GM18526 (cell line): ENCODE data around the gene MSLN.
A peak's percentile ranks its signal among the peaks of the same experiment; 100 is the strongest.

Experiments used
- POLR2A ChIP-seq: IDR thresholded peaks from 3 replicates; pipeline ENCODE4 v1.6.1; 2011; ENCODE audit not compliant: insufficient read length; ENCODE audit errors: extremely low read depth

The MSLN gene

DNA sequence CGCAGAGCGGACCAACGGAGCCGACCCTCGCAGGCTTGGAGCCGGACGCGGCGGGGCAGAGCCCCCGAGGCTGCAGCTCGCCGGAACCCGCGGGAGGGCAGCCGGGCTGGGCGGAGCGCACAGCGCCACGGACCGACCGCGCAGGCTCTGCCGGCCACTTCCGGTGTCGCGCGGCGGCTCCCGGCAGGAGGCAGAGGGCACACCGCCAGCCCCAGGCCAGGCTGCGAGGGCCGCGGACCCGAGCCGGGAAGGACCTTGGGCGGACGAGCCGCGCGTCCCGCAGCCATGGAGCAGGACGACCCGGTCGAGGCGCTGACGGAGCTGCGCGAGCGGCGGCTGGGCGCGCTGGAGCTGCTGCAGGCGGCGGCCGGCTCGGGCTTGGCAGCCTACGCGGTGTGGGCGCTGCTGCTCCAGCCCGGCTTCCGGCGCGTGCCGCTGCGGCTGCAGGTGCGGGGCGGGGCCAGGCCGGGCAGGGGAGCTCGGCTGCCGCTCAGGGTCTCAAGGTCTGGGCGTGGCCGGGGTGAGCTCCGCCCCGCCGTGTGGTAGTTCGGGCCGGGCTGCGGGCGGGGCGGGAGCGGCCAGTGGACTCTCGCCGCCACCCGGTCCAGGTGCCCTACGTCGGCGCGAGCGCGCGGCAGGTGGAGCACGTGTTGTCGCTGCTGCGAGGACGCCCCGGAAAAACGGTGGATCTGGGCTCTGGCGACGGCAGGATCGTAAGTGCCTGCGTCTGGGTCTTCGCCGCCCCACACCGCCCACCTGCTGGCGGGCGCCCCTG lies 39.4 kb upstream of the MSLN start, which contains the start of gene ANTKMT:
TSS of gene ANTKMT (plus strand) at position 157 of the 775 bp plus-strand sequence. CDS start at position 286, 129 bp downstream.
- peak; percentile 96 for TF ChIP-seq POLR2A

DNA sequence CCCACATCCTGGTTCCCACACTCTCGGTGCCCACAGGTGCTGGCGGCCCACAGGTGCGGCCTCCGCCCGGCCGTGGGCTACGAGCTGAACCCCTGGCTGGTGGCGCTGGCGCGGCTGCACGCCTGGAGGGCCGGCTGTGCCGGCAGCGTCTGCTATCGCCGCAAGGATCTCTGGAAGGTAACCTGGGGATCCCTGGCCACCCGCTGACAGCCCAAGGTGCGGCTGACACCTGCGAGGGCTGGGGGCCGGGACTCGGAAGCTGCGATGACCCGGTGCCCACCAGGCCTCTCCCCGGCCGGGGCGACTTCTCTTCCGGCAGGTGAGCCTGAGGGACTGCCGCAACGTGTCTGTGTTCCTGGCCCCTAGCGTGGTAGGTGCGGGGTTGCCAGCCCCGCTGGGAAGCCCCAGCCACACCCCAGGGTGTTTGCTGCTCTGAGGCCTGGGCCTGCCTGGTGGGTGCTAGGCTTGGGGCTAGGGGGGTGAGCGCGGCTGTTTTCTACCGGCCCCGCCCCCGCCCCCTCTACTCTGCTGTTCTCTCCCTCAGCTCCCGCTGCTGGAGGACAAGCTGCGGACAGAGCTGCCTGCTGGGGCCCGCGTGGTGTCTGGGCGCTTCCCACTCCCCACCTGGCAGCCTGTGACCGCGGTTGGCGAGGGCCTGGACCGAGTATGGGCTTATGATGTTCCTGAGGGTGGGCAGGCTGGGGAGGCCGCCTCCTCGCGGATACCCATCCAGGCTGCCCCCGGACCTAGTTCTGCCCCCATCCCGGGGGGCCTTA lies 38.6 kb upstream of the MSLN start:
- TF ChIP-seq POLR2A = no peak

DNA sequence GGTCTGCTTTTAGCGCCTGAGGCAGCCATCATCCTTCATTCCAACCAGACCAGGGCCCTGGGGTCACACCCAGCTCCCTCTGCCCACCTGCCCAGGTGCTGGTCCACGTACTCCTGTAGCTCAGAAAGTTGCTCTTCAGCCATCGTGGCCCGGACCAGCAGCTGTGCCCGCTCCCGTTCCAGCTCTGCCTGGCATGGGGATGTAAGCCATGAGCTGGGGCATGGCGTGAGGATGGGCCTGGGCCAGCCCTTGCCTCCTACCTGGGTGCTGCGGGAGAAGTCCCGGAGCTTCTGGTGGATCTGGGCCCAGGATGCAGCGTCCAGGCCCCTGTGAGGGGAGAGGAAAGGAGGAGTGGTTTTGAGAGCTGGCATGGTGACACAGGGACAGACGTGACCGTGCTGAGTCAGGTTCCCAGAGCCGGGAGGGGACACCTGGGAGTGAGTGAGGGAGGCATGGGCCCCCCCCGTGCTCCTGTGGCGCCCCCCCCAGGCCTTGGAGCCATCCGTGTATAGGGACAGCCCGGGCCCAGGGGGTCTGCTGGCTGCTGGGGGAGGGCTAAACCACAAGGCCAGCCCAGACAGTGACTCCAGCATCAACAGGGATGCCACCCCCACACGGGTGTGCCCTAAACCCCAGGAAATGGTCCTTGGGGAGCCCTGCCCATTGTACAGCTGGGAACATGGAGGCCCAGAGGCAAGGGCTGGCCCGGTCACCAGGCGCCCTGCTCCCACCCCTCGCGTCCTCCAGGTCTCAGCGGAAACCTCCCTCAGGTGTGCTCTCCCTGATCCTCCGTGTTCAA lies 37.5 kb upstream of the MSLN start:
- peak; percentile 2 for TF ChIP-seq POLR2A

DNA sequence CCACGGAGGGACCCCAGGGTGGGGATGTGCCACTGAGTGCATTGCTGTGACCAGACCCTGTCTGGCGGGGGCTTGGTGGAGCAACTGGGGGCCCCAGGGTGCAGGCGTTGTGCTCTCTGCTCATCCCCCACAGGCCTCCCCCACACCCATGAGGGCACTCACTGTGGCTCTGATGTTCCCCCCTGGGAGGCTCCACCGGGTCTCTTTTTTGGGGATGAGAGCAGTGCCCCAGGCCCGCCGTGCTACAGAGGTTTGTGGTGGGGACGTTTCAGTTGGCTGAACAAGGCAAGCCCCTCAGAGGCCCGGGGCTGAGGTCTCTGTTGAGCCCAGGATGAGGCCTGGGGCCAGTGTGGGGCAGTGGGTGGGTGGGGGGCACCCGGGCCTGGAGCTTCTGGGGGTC lies 36.8 kb upstream of the MSLN start:
- no peak for TF ChIP-seq POLR2A

DNA sequence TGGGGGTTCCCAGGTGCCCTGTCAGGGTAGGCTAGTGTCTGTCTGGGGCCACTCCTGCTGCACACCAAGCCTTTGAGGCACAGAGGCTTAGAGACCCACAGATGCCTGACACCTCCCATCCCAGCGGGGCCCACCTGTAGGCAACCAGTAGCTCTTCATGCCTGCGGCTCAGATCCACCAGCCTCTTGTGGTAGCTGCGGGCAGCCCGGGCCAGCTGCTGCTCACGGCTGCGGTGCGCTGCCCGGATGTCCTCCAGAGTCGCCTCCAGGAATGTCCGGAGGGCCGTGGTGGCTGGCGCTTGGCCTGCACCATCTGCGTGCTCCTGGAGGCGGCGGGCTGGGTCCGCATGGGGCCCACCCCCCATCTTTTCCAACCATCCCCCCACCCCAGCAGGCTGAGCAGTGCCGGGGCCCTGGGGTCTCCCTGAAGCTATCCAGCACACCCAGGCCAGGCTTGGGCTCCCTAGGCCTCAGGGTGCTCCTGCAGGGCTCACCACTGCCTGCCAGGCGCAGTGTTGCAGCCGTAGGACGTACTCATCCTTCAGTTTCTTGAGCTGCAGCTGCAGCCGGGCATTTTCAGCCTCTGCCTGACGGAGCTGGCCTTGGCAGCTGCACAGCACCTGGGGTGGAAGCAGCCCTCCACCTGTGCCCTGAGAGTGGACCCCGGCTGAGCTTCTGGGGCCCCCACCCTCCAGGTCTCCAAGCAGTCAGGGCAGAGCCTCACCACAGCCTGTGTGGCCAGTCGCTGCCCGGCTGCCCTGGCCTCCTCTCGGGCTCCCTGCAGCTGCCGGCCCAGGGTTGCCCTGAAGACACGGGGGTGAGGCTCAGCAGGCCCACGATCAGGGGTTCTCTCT lies 36.1 kb upstream of the MSLN start:
- TF ChIP-seq POLR2A = no peak

DNA sequence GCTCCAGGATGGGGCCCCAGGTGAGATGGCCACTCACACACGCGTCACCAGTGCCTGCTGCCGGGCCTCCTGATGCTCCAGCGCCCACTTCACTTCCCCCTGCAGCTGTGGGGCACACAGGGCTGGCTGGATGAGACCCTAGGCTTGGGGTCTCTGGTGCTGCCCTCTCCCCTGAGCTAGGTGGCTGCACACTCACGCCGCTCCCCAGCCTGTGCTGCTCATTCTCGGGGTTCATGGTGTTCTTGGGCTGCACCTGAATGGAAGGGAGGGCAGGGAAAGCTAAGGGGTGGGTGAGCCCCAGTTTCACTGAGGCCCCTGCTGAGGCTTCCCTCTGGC lies 35.5 kb upstream of the MSLN start:
- no peak for TF ChIP-seq POLR2A

DNA sequence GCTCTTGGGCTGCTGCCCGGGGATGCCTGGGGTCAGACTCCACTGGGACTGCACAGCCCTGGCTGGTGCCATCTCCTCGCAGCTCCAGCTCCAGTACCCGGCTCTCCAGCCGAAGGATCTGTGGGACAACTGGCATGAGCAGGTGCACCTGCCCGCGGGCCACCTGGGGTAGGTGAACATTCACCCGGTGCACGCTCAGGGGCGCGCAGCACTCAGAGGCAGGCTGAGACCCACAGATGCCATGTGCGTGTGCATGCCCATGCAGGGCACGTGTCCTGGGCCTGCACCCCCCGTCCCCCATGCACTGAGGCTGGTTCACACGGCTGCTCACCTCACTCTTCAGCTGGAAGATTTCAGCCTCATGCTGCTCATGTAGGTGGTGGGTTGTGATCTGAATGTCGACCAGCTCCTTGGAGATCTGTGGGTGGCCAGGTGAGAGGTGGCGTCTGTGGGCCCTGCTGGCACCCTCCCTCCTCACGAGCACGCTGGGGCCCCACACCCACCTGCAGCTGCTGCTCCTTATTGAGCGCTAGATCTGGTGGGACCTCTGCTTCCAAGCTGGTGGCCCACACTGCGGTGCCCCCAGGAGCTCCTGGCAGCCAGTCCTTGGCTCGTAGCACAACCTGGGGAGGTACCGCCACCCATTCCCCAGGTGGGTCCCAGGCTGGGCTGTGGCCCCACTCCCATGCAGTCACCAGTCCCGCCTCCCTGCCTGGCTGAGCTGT lies 34.9 kb upstream of the MSLN start:
- TF ChIP-seq POLR2A = no peak

DNA sequence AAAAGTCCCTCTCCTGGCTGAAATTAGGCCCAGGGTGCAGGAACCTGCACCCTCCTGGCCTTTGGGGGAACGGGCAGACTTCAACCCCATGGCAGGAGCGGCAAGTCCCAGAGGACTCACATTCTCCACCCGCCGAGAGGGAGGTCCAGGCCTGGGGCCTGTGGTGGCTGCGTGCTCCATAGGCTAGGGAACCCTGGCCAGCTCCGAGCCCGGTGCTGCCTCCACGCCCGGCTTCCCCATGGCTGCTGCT lies 34.4 kb upstream of the MSLN start:
- no peak for TF ChIP-seq POLR2A

DNA sequence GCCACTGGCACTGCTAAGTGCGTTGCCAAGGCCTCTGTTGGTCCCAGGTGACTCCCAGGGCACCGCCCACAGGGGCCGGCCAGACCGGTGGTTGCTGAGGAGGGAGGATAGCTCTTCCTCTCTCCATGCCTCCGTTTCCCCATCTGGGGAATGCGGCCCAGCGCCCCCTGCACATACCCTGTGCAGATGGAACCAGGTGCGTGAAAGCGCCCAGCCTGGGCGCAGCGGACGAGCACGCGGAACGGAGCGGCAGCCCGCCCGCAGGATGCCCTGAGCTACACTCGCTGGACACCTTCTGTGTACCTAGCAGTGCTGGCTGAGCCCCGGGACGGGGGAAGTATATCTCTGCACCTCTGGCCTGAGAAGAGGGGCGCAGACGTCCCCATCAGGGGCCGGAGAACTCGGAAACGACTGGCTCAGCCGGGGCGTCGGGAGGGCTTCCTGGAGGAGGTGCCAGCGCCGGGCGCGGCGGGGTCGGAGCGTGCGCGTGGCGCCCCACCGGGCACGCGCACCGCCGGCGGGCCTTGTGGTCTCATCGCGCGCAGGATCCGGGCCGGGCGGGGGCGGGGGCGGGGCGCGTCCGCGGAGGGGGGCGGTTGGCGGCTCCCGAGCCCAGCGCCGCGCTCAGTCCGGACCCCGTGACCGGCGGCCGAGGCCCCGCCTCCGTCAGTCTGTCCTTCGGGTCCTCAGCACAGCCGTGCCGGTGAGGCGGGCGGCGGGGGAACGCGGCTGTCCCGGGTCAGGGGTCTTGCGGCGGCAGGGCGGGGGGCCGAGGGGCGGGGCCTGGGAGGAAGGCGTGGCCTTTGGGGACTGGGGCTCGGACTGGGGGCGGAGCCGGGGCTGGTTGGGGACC lies 33.9 kb upstream of the MSLN start, which contains the start of the genes CCDC78 and HAGHL:
TSS of gene CCDC78 (minus strand) at position 6 of the 853 bp plus-strand sequence. CDS start 76 bp downstream, outside the sequence.
TSS of gene HAGHL (plus strand) at position 669 of the 853 bp plus-strand sequence. CDS start 404 bp downstream, outside the sequence.
- TF ChIP-seq POLR2A = peak; percentile 36

DNA sequence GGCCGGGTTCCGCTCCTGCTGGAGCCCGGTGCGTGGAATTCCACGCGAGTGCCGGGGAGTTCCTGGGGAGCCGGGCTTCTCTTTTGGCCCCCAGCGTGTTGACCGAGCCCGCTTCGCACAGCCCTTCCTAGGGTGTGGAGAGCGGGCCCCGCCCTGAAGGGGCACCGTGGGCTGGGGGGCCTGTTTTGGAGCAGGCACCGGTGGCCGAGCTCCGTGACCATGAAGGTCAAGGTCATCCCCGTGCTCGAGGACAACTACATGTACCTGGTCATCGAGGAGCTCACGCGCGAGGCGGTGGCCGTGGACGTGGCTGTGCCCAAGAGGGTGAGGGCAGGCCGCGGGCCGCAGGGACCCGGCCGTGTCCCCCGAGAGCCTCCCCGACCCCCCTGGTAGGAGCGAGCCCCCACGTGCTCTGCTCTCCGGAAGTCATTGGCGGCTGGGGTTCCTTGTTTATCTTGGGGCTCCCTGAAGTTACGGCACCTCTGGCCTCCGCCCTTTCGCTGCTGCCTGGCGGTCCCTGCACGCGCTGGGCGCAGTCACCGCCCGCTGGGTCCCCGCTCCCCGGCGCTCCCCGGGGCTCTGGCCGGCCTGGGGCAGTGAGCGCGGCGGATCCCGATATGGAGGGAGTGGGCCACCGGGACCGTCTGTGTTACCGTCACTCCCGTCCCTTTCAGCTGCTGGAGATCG lies 33.1 kb upstream of the MSLN start:
- TF ChIP-seq POLR2A = no peak

DNA sequence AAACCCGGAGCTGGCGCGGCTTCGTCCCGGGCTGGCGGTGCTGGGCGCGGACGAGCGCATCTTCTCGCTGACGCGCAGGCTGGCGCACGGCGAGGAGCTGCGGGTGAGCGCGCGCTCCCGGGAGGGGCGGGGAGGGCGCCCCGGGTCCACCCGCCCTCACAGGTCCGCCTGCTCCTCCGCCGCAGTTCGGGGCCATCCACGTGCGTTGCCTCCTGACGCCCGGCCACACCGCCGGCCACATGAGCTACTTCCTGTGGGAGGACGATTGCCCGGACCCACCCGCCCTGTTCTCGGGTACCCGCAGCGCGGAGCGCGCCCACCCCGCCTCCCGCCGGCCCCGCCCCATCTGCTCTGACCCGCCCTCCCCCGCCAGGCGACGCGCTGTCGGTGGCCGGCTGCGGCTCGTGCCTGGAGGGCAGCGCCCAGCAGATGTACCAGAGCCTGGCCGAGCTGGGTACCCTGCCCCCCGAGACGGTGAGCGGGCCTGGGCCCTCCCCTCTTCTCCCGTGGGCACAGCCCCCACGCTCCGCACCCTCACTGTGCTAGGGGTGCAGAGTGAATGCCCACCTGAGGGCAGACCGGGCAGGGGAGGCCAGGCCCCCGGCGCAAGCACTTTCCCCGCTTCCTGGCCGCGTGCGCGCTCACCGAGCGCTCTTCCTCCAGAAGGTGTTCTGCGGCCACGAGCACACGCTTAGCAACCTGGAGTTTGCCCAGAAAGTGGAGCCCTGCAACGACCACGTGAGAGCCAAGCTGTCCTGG lies 32.2 kb upstream of the MSLN start:
- no peak for TF ChIP-seq POLR2A
